Large intestine (tissue), 3 donors: ENCODE results near the gene SCMH1. TPM values are rescaled to one million over a fixed set of nuclear protein-coding genes. Genes with fewer than 3 reads are reported as not detected.

Source experiments
- DNase-seq, 2 donors: peaks; one replicate each; pipeline versions ENCODE4 v3.0.0 to v3.0.0-alpha.2; 2013
- H3K27ac ChIP-seq: one replicate; pipeline ENCODE4 v1.5.1; 2013; ENCODE audit warnings: low read length
- H3K27me3 ChIP-seq: 2 replicates; pipeline ENCODE4 v1.6.1; 2013; ENCODE audit warnings: low read length; ENCODE audit not compliant: control insufficient read depth, insufficient read depth
- H3K36me3 ChIP-seq: 2 replicates; pipeline ENCODE4 v1.6.1; 2013; ENCODE audit warnings: low read length; ENCODE audit not compliant: control insufficient read depth, insufficient read depth
- H3K4me1 ChIP-seq: one replicate; pipeline ENCODE4 v1.6.1; 2013; ENCODE audit warnings: low read length; ENCODE audit not compliant: control insufficient read depth, insufficient read depth
- H3K4me3 ChIP-seq: one replicate; pipeline ENCODE4 v1.5.1; 2013; ENCODE audit warnings: low read length
- H3K9me3 ChIP-seq: one replicate; pipeline ENCODE4 v1.6.1; 2013; ENCODE audit warnings: mild to moderate bottlenecking, low read depth, low read length, moderate library complexity; ENCODE audit not compliant: control insufficient read depth
- WGBS: methylation state at CpG from one replicate; pipeline ENCODE4 v1.1.5; 2013; ENCODE audit warnings: low lambda C conversion rate; ENCODE audit not compliant: insufficient coverage; 5-methylcytosine and 5-hydroxymethylcytosine counted together
- polyA plus RNA-seq: library from polyadenylated mRNA; unstranded; fragments of 120-200 nt; gene quantifications from one replicate; pipeline ENCODE4 v1.2.1, GENCODE V29; 2013

The SCMH1 gene
- polyA plus RNA-seq, 1 donor = 42.8 TPM

DNA sequence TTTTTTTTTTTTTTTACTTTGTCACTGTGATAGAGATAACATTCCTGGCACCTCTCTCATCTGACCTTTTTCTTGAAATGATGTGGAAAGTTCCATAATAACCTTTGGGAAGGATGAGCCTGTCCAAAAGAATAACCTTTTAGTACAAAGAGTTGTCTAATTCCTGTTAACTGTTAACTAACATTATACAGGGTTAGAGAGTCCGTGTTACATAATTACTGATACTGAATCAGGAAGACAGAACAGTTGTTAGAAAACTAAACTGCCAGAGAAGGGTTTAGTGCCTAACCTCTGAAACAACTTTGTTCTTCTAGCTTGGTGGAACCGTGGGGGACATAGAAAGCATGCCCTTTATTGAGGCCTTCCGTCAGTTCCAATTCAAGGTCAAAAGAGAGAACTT lies 253.8 kb downstream of the SCMH1 start:
- no peaks in the 10 kb centered on the region for H3K9me3 ChIP-seq
- peak overlapping the region; percentile 64 for H3K27ac ChIP-seq
- H3K27me3 ChIP-seq = no peaks in the 10 kb centered on the region
- peak in 1 of 2 donors; percentile 67 for DNase-seq
- peak overlapping the region; percentile 10 for H3K4me3 ChIP-seq
- H3K36me3 ChIP-seq = peaks cover 35% of the 10 kb centered on the region
- H3K4me1 ChIP-seq = peaks cover 42% of the 10 kb centered on the region
- no CpG with 5 or more reads among the region's 3 CpGs for WGBS

DNA sequence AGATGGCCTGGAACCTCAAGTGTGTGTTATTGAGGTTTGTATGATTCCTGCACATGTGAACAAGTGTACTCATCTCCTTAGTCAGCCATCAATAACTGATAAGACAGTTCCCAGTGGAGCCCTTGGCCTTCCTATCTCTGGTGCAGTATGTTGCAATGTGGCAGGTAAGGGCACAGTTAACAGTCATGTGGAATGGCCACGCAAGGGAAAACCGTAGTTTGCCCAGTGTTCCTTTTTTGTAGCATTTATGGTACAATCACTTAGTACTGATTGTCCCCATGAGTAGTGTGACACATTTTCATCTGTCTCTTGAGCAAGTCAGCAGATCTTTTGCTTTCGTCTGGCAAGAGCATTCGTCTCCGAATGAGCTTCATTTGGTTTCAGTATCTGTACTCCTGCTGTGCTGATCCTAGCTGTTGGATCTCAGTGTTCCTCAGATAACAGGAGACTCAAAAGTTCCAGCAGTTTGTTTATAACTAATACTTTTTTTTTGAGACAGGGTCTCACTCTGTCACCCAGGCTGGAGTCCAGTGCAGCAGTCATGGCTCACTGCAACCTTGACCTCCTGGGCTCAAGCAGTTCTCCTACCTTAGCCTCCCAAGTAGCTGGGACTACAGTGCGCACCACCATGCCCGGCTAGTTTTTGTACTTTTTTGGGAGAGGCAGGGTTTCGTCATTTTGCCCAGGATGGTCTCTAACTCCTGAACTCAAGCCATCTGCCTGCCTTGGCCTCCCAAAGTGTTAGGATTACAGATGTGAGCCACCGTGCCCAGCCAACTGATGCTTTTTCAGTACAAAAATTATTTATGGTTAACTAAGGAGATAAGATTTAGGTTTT lies 254.4 kb downstream of the SCMH1 start:
- H3K4me1 ChIP-seq = peaks cover 42% of the 10 kb centered on the region
- no peaks in the 10 kb centered on the region for H3K9me3 ChIP-seq
- peak overlapping the region; percentile 64 for H3K27ac ChIP-seq
- WGBS = no CpG with 5 or more reads among the region's 9 CpGs
- H3K36me3 ChIP-seq = peaks cover 32% of the 10 kb centered on the region
- H3K4me3 ChIP-seq = no peak overlapping the region
- DNase-seq = peak; percentile 87 to 96
- no peaks in the 10 kb centered on the region for H3K27me3 ChIP-seq

DNA sequence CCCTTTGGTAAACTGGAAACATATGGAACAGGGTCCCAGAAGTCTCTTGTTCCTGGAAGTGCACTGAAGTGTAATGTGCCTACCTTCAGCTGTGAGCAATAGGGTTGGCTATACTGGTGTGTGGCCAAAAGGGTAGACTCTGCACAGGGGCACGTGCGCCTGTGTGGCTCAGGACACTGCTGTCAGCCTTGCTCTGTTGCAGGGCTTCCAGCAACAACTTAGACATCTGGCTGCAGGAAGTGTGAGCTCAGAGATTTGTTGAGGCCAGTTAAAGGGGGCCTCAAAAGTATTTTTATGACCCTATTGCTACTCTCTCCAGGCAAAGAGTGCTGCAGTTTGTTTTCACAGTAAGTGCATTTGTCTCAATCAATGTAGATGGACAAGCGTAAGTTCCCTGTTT lies 255.2 kb downstream of the SCMH1 start:
- peaks cover 27% of the 10 kb centered on the region for H3K36me3 ChIP-seq
- H3K4me1 ChIP-seq = peaks cover 45% of the 10 kb centered on the region
- H3K9me3 ChIP-seq = no peaks in the 10 kb centered on the region
- peak overlapping the region; percentile 64 for H3K27ac ChIP-seq
- DNase-seq = peak; percentile 68 to 89
- H3K4me3 ChIP-seq = no peak overlapping the region
- H3K27me3 ChIP-seq = no peaks in the 10 kb centered on the region
- WGBS = no CpG with 5 or more reads among the region's 3 CpGs

DNA sequence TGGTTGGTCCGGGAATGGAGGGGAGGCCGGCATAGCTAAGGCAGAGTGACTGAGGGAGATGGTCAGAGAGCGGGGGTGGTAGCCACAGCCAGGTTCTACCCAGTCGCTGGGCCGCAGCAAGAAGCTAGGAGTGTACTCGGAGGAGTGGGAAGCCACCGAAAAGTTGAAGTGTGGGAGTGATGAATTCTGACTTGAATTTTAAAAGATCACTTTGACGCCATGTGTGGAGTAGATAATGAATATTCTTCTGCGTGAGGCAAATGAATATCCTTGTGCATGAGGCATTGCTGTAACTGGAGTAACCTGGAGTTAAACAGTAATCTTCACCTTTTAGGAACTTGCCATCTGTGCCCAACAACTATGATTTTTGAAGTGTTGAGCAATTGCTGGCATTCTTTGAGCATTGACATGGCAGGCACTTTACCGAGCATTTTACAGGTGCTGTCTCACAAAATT lies 255.8 kb downstream of the SCMH1 start:
- no peaks in the 10 kb centered on the region for H3K27me3 ChIP-seq
- peaks cover 51% of the 10 kb centered on the region for H3K4me1 ChIP-seq
- 91% methylated on average over 4 of the region's 10 CpGs for WGBS
- H3K9me3 ChIP-seq = no peaks in the 10 kb centered on the region
- H3K27ac ChIP-seq = peak overlapping the region; percentile 64
- no peak for DNase-seq
- H3K4me3 ChIP-seq = no peak overlapping the region
- peaks cover 22% of the 10 kb centered on the region for H3K36me3 ChIP-seq

DNA sequence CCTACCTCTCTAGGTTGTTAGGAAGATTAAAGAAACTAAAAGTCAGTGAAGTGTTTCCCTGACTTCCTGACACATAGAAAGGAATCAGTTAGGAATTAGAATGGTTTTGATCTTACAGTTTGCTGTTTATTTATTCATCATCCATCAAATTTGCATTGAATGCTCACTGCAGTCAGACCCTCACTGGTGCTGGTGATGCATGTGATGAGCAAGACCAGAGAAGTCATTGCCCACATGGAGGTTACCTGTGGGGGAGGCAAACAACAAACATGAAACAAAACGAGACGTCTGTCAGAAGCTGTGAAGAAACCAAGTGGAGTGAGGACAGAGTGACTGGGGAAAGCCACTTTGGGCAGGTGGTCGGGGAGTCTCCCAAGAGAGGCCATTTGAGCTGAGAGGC lies 256.2 kb downstream of the SCMH1 start:
- no peaks in the 10 kb centered on the region for H3K9me3 ChIP-seq
- peaks cover 21% of the 10 kb centered on the region for H3K36me3 ChIP-seq
- no CpG with 5 or more reads among the region's 3 CpGs for WGBS
- H3K4me3 ChIP-seq = no peak overlapping the region
- DNase-seq = no peak
- H3K4me1 ChIP-seq = peaks cover 56% of the 10 kb centered on the region
- H3K27me3 ChIP-seq = no peaks in the 10 kb centered on the region
- H3K27ac ChIP-seq = peak overlapping the region; percentile 64

DNA sequence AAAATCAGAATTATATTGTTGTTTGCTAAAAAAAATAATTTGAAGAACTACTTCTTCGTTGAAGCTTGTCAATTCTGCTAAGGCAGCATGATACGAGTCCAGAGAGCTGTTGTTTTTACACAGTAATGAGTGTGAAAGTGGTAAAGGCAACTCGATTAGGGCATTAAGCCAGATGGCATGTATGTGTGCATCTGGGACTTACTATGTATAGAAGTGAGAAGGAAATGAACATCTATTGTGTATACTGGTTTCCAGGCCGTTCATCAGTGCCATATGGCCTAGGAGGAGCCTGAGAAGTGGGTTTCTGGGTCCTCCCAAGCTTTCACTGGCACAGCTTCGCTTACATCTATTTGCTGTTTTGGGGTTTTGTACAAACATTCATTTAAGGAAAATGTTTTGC lies 256.9 kb downstream of the SCMH1 start:
- no peak for DNase-seq
- H3K4me3 ChIP-seq = no peak overlapping the region
- H3K27me3 ChIP-seq = no peaks in the 10 kb centered on the region
- H3K27ac ChIP-seq = peak overlapping the region; percentile 64
- H3K36me3 ChIP-seq = peaks cover 21% of the 10 kb centered on the region
- H3K4me1 ChIP-seq = peaks cover 63% of the 10 kb centered on the region
- no peaks in the 10 kb centered on the region for H3K9me3 ChIP-seq
- no CpG with 5 or more reads among the region's 5 CpGs for WGBS

DNA sequence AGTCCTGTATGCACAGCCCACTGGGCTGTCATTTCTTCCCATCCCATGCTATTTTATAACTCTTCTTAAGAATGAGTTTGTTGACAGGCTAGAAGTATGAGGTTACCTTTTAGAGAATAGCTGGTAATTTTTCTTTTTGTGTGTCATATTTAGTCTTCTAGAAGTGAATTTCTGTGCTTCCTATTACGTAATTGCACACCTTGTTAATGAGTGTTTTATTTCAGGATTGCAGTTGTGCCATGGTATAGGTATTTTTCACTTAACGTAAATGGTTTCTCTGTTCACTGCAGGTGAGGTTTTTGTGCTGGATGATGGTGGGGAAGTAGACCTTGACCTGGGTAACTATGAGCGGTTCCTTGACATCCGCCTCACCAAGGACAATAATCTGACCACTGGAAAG lies 257.6 kb downstream of the SCMH1 start:
- H3K9me3 ChIP-seq = no peaks in the 10 kb centered on the region
- no peak overlapping the region for H3K4me3 ChIP-seq
- DNase-seq = peak in 1 of 2 donors; percentile 62
- peak overlapping the region; percentile 64 for H3K27ac ChIP-seq
- H3K27me3 ChIP-seq = no peaks in the 10 kb centered on the region
- peaks cover 63% of the 10 kb centered on the region for H3K4me1 ChIP-seq
- H3K36me3 ChIP-seq = peaks cover 16% of the 10 kb centered on the region
- 35% methylated on average over 2 of the region's 4 CpGs for WGBS

DNA sequence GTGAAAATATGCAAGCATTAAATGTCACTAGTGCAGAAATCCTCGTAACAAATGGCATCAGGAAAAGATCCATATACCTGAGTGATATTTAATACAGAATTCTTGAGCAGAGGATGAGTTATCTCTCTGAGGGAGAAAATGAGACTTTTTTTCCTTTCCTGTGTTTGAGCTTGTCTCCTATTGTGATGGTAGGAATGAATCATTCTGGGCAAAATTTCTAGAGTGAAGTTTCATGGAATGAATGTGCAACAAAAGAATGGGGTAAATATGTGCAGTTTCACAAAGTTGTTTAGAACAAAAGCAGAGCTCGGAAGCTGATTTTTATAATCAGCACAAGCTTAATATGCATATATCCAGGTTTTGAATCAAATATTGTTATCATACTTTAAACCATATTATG lies 258.0 kb downstream of the SCMH1 start:
- no peaks in the 10 kb centered on the region for H3K9me3 ChIP-seq
- H3K27ac ChIP-seq = peak overlapping the region; percentile 64
- H3K36me3 ChIP-seq = peaks cover 12% of the 10 kb centered on the region
- no peaks in the 10 kb centered on the region for H3K27me3 ChIP-seq
- no peak for DNase-seq
- no peak overlapping the region for H3K4me3 ChIP-seq
- WGBS = 80% methylated on average over 1 of the region's 2 CpGs
- H3K4me1 ChIP-seq = peaks cover 59% of the 10 kb centered on the region

DNA sequence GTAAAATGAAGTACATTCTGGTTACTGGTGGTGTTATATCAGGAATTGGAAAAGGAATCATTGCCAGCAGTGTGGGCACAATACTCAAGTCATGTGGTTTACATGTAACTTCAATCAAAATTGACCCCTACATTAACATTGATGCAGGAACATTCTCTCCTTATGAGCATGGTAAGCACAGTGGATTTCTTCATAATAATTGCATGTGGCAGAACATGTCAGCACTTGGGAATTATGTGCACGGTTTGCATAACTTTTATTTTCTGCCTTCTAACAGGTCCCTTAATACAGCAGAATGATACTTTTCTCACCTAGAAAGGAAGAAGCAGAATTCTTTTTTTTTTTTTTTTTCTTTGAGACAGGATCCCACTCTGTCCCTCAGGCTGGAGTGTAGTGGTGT lies 258.8 kb downstream of the SCMH1 start:
- Histone ChIP-seq H3K27ac (no peak overlapping the region), H3K27me3 (no peaks in the 10 kb centered on the region), H3K4me3 (no peak overlapping the region), H3K36me3 (peaks cover 8% of the 10 kb centered on the region), H3K9me3 (no peaks in the 10 kb centered on the region), H3K4me1 (peaks cover 53% of the 10 kb centered on the region)
- WGBS = no CpG with 5 or more reads among the region's 1 CpG
- no peak for DNase-seq

DNA sequence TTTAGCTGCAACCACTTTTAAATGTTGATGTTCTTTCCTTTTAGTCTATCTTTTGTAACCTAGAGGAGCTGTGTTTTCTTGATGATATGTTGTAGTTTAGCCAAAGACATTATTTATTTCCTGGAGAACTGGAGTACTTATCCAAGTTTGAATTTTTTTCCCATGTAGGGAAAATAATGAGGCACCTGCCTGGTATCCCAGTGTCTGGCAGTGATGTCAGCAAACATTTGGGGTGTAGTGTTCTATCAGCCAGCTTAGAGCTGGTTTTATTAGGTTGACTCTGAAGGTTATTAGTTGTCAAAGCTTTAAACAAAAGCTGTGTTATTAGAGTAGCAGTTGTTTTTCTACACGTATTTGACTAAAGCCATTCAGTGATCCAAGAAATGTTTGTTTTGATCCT lies 259.4 kb downstream of the SCMH1 start:
- DNase-seq = no peak
- WGBS = 40% methylated on average over 1 of the region's 1 CpG
- no peak overlapping the region for H3K27ac ChIP-seq
- H3K36me3 ChIP-seq = peaks cover 8% of the 10 kb centered on the region
- peaks cover 50% of the 10 kb centered on the region for H3K4me1 ChIP-seq
- H3K27me3 ChIP-seq = no peaks in the 10 kb centered on the region
- no peaks in the 10 kb centered on the region for H3K9me3 ChIP-seq
- no peak overlapping the region for H3K4me3 ChIP-seq
